IMR-90 (cell line): ENCODE results near the gene SOCS2. TPM values are rescaled to one million over a fixed set of nuclear protein-coding genes. Genes with fewer than 3 reads are reported as not detected.
A peak's percentile ranks its signal among the peaks of the same experiment; 100 is the strongest.

Experiments
- ATAC-seq: fragments of 200-7000 bp; cut with Tn5 transposase; 2 replicates; pipeline ENCODE4 v1.9.1; 2020; ENCODE audit warnings: low read depth, mild to moderate bottlenecking, moderate library complexity
- BruUV-seq: library from RNA; stranded (reverse); fragments of 400-500 nt; replicated peaks from 2 replicates; lab custom pipeline; 2021; lab: Mats Ljungman, UMichigan
- CTCF ChIA-PET: fragments of 300-600 bp; formaldehyde crosslinking; extraction: SDS; loops from one replicate; lab custom pipeline; 2021; ENCODE audit warnings: antibody characterized with exemption; lab: Yijun Ruan, JAX
- POLR2A ChIA-PET: fragments of 300-600 bp; sonication (Branson Sonifier 250); formaldehyde crosslinking; loops from one replicate; lab custom pipeline; 2022; ENCODE audit warnings: antibody characterized with exemption; ENCODE audit not compliant: unreplicated experiment; lab: Charles Lee
- DNase-seq: peaks from one replicate; pipeline ENCODE4 v3.0.0; 2013
- H2AFZ ChIP-seq: replicated peaks from 2 replicates; pipeline ENCODE3; 2013; ENCODE audit warnings: low read length, mild to moderate bottlenecking; ENCODE audit not compliant: poor library complexity
- H2AK5ac ChIP-seq: 2 replicates; pipeline ENCODE4 v1.6.1; 2013; ENCODE audit warnings: low read depth, low read length, inconsistent platforms
- H2AK9ac ChIP-seq: replicated peaks from 2 replicates; pipeline ENCODE3; 2013; ENCODE audit warnings: mild to moderate bottlenecking, low read depth, low read length, moderate library complexity; ENCODE audit not compliant: poor library complexity
- H2BK120ac ChIP-seq: 2 replicates; pipeline ENCODE4 v1.6.1; 2013; ENCODE audit warnings: low read depth, low read length, inconsistent platforms
- H2BK15ac ChIP-seq: 3 replicates; pipeline ENCODE4 v1.6.1; 2013; ENCODE audit warnings: low read depth, low read length, inconsistent platforms
- H2BK20ac ChIP-seq: 2 replicates; pipeline ENCODE4 v1.6.1; 2013; ENCODE audit warnings: low read depth, mild to moderate bottlenecking, inconsistent platforms, low read length, moderate library complexity
- H2BK5ac ChIP-seq: 2 replicates; pipeline ENCODE4 v1.6.1; 2013; ENCODE audit warnings: mild to moderate bottlenecking, low read depth, low read length, inconsistent platforms; ENCODE audit not compliant: poor library complexity, severe bottlenecking
- H3K14ac ChIP-seq: replicated peaks from 2 replicates; pipeline ENCODE4 v1.6.1; 2013; ENCODE audit warnings: low read depth, low read length, inconsistent platforms
- H3K18ac ChIP-seq: 2 replicates; pipeline ENCODE4 v1.6.1; 2013; ENCODE audit warnings: low read depth, low read length, control low read depth
- H3K23ac ChIP-seq: 2 replicates; pipeline ENCODE4 v1.6.1; 2013; ENCODE audit warnings: low read depth, low read length, inconsistent platforms
- H3K27ac ChIP-seq: 2 replicates; pipeline ENCODE4 v1.5.1; 2013; ENCODE audit warnings: mild to moderate bottlenecking, control low read depth, low read length; ENCODE audit not compliant: insufficient read depth
- H3K27me3 ChIP-seq: 2 replicates; pipeline ENCODE4 v1.6.1; 2013; ENCODE audit warnings: low read length; ENCODE audit not compliant: control insufficient read depth, insufficient read depth
- H3K36me3 ChIP-seq: 2 replicates; pipeline ENCODE4 v1.6.1; 2013; ENCODE audit warnings: low read length, mixed read lengths; ENCODE audit not compliant: control insufficient read depth, insufficient read depth
- H3K4ac ChIP-seq: 2 replicates; pipeline ENCODE4 v1.6.1; 2013; ENCODE audit warnings: low read depth, low read length, inconsistent platforms
- H3K4me1 ChIP-seq: 2 replicates; pipeline ENCODE4 v1.6.1; 2013; ENCODE audit warnings: low read length, mixed read lengths; ENCODE audit not compliant: control insufficient read depth, insufficient read depth
- H3K4me2 ChIP-seq: 2 replicates; pipeline ENCODE4 v1.6.1; 2013; ENCODE audit warnings: low read depth, mild to moderate bottlenecking, control low read depth, low read length, moderate library complexity
- H3K4me3 ChIP-seq: 2 replicates; pipeline ENCODE4 v1.5.1; 2013; ENCODE audit warnings: low read depth, mild to moderate bottlenecking, control low read depth, low read length, moderate library complexity; ENCODE audit not compliant: insufficient read depth
- H3K56ac ChIP-seq: 2 replicates; pipeline ENCODE4 v1.6.1; 2013; ENCODE audit warnings: low read length, inconsistent platforms; ENCODE audit not compliant: insufficient read depth; ENCODE audit errors: extremely low read depth
- H3K79me1 ChIP-seq, 2 experiments: 2 replicates each; pipeline ENCODE4 v1.6.1; 2013; ENCODE audit warnings: low read length in 2 of 2, inconsistent platforms in 1 of 2, low read depth in 1 of 2
- H3K9ac ChIP-seq: 2 replicates; pipeline ENCODE4 v1.6.1; 2013; ENCODE audit warnings: low read depth, low read length, control low read depth
- H3K9me1 ChIP-seq: 2 replicates; pipeline ENCODE4 v1.6.1; 2013; ENCODE audit warnings: low read length, inconsistent platforms; ENCODE audit not compliant: insufficient read depth
- H3K9me3 ChIP-seq: 2 replicates; pipeline ENCODE4 v1.6.1; 2013; ENCODE audit warnings: low read length; ENCODE audit not compliant: control insufficient read depth, insufficient read depth
- H4K20me1 ChIP-seq: 2 replicates; pipeline ENCODE4 v1.6.1; 2013; ENCODE audit warnings: low read length, inconsistent platforms; ENCODE audit not compliant: insufficient read depth
- H4K5ac ChIP-seq: 2 replicates; pipeline ENCODE4 v1.6.1; 2013; ENCODE audit warnings: mild to moderate bottlenecking, low read depth, low read length, control low read depth
- H4K8ac ChIP-seq, 2 experiments: 2 replicates each; pipeline ENCODE4 v1.6.1; 2013; ENCODE audit warnings: low read depth in 2 of 2, low read length in 2 of 2, control low read depth in 1 of 2, inconsistent platforms in 1 of 2
- H4K91ac ChIP-seq: 2 replicates; pipeline ENCODE4 v1.6.1; 2013; ENCODE audit warnings: low read depth, low read length, inconsistent platforms; ENCODE audit not compliant: insufficient read depth
- BHLHE40 ChIP-seq: fragments of 150-350 bp; IDR thresholded peaks from 2 replicates; pipeline ENCODE4 v1.6.1; 2016; ENCODE audit warnings: mild to moderate bottlenecking, low read depth, low read length
- CEBPB ChIP-seq: IDR thresholded peaks from 2 replicates; pipeline ENCODE4 v1.6.1; 2012; ENCODE audit warnings: low read depth, low read length, improper control_type of control experiment
- WGBS, 2 experiments: methylation state at CpG; one replicate each; pipeline versions ENCODE4 v1.1.5 to v1.1.7; 2013; ENCODE audit warnings: missing lambda C conversion rate in 2 of 2; ENCODE audit not compliant: insufficient read length in 1 of 2; ENCODE audit errors: extremely low coverage in 2 of 2; 5-methylcytosine and 5-hydroxymethylcytosine counted together
- dilution Hi-C: fragments of 300-500 bp; cut with HindIII; formaldehyde crosslinking; loops from one replicate; pipeline ENCODE4 v1.14.3; 2018; ENCODE audit warnings: low sequenced_read_pairs; ENCODE audit not compliant: unreplicated experiment
- in situ Hi-C: fragments of 300-500 bp; cut with MboI; formaldehyde crosslinking; loops from 3 replicates; pipeline ENCODE4 v1.14.3; 2019; ENCODE audit warnings: low sequenced_read_pairs, inconsistent platforms, mixed read lengths
- intact Hi-C: fragments of 100-400 bp; cut with micrococcal nuclease; formaldehyde crosslinking; loops from 2 replicates; pipeline ENCODE4 v1.10.0; 2022
- polyA plus RNA-seq, 3 experiments: library from polyadenylated mRNA; depleted of rRNA; stranded (reverse); fragments of >200 nt; gene quantifications; 2 replicates each; pipeline ENCODE4 v1.2.3, GENCODE V29; 2012; ENCODE audit warnings: low replicate concordance in 1 of 3
- total RNA-seq: library from RNA; depleted of rRNA; stranded (reverse); fragments of >200 nt; gene quantifications from 2 replicates; pipeline ENCODE4 v1.2.3, GENCODE V29; 2012

SOCS2 gene
- total and polyA plus RNA-seq, 2 of the 4 experiments (the other 2 are of a cell fraction): 12.0 to 12.4 TPM

GRCh38 chr12:93581370-93581769 is 8.9 kb downstream of the SOCS2 start:
- WGBS, 2 experiments: no CpG with 5 or more reads among the region's 2 CpGs
- Histone ChIP-seq H2BK15ac (no peak overlapping the region), H3K79me1 (peaks cover 15 to 68% of the 10 kb centered on the region in 2 experiments), H3K18ac (no peak overlapping the region), H3K4me2 (no peak overlapping the region), H3K56ac (no peak overlapping the region), H2BK120ac (no peak overlapping the region), H2BK5ac (no peak overlapping the region), H3K14ac (no peak overlapping the region), H3K9ac (no peak overlapping the region), H2BK20ac (no peak overlapping the region), H3K4ac (no peak overlapping the region), H4K8ac (no peak overlapping the region), H3K27me3 (no peaks in the 10 kb centered on the region), H3K9me1 (peaks cover 4% of the 10 kb centered on the region; the same call in 1 of the 2 replicates), H2AK5ac (no peak overlapping the region), H3K4me1 (peaks cover 10% of the 10 kb centered on the region), H4K20me1 (peaks cover 14% of the 10 kb centered on the region; the same call in 1 of the 2 replicates), H2AK9ac (no peak overlapping the region), H2AFZ (no peak overlapping the region), H3K4me3 (no peak overlapping the region), H4K5ac (no peak overlapping the region), H3K23ac (no peak overlapping the region), H3K9me3 (no peaks in the 10 kb centered on the region), H3K27ac (no peak overlapping the region), H3K36me3 (peaks cover 2% of the 10 kb centered on the region; the same call in 1 of the 2 replicates), H4K91ac (no peak overlapping the region)
- dilution Hi-C loops: no loop called here
- in situ Hi-C loops: no loop called here
- ChIA-PET CTCF (interaction anchor here (1.6 kb wide), 1 partner anchor 9 kb away, joined by 7 read pairs; no protein-coding TSS in a partner anchor), POLR2A (no interaction called here)
- DNase-seq (no peak), ATAC-seq (no peak)
- TF ChIP-seq BHLHE40: no peak
- TF ChIP-seq CEBPB: 0 out of 2 replicates have a peak, but pooled peaks have one; percentile 8
- intact Hi-C loops: no loop called here
- no TSS peak for BruUV-seq
